H9 (cell line): ENCODE data around the gene FBXL19. TPM values are rescaled to one million over a fixed set of nuclear protein-coding genes. Genes with fewer than 3 reads are reported as not detected.

Experiments used
- DNase-seq: peaks from one replicate; pipeline ENCODE4 v3.0.0-alpha.2; 2017
- H2AFZ ChIP-seq: one replicate; pipeline ENCODE4 v1.6.1; 2013; ENCODE audit warnings: mild to moderate bottlenecking, low read length, control low read depth, moderate library complexity
- H2AK5ac ChIP-seq: 2 replicates; pipeline ENCODE4 v1.6.1; 2013; ENCODE audit warnings: low read length, control low read depth, mixed read lengths; ENCODE audit not compliant: insufficient read length
- H2BK120ac ChIP-seq: one replicate; pipeline ENCODE4 v1.6.1; 2013; ENCODE audit warnings: low read depth, mild to moderate bottlenecking, low read length, control low read depth, inconsistent platforms; ENCODE audit not compliant: poor library complexity, severe bottlenecking
- H2BK12ac ChIP-seq: 2 replicates; pipeline ENCODE4 v1.6.1; 2013; ENCODE audit warnings: low read length, control low read depth, mixed read lengths, low read depth; ENCODE audit not compliant: insufficient read length
- H2BK15ac ChIP-seq: 2 replicates; pipeline ENCODE4 v1.6.1; 2013; ENCODE audit warnings: low read depth, low read length, control low read depth
- H2BK20ac ChIP-seq: one replicate; pipeline ENCODE4 v1.6.1; 2013; ENCODE audit warnings: low read depth, mild to moderate bottlenecking, low read length, control low read depth, inconsistent platforms; ENCODE audit not compliant: poor library complexity, severe bottlenecking
- H2BK5ac ChIP-seq: 2 replicates; pipeline ENCODE4 v1.6.1; 2013; ENCODE audit warnings: low read length, control low read depth, mixed read lengths; ENCODE audit not compliant: insufficient read length
- H3K14ac ChIP-seq: 2 replicates; pipeline ENCODE4 v1.6.1; 2013; ENCODE audit warnings: low read length, control low read depth; ENCODE audit not compliant: insufficient read depth
- H3K18ac ChIP-seq: 2 replicates; pipeline ENCODE4 v1.6.1; 2013; ENCODE audit warnings: low read depth, mild to moderate bottlenecking, mixed read lengths, low read length, control low read depth; ENCODE audit not compliant: insufficient read length
- H3K23ac ChIP-seq: 2 replicates; pipeline ENCODE4 v1.6.1; 2013; ENCODE audit warnings: low read length, control low read depth, mixed read lengths, low read depth; ENCODE audit not compliant: insufficient read length
- H3K23me2 ChIP-seq: 2 replicates; pipeline ENCODE4 v1.6.1; 2013; ENCODE audit warnings: low read depth, mild to moderate bottlenecking, mixed read lengths, low read length, control low read depth; ENCODE audit not compliant: insufficient read length, poor library complexity, severe bottlenecking
- H3K27ac ChIP-seq: 2 replicates; pipeline ENCODE4 v1.5.1; 2013; ENCODE audit warnings: low read length, control low read depth, mixed read lengths, low read depth; ENCODE audit not compliant: insufficient read length
- H3K27me3 ChIP-seq: 2 replicates; pipeline ENCODE4 v1.6.1; 2013; ENCODE audit warnings: low read length, control low read depth, inconsistent platforms; ENCODE audit not compliant: insufficient read depth
- H3K4ac ChIP-seq: 2 replicates; pipeline ENCODE4 v1.6.1; 2013; ENCODE audit warnings: low read depth, mild to moderate bottlenecking, control low read depth, inconsistent platforms, low read length, moderate library complexity
- H3K4me1 ChIP-seq: 2 replicates; pipeline ENCODE4 v1.6.1; 2013; ENCODE audit warnings: low read length, control low read depth, inconsistent platforms; ENCODE audit not compliant: insufficient read depth
- H3K4me2 ChIP-seq: 2 replicates; pipeline ENCODE4 v1.6.1; 2013; ENCODE audit warnings: low read length, control low read depth, mixed read lengths; ENCODE audit not compliant: insufficient read length, insufficient read depth
- H3K56ac ChIP-seq: 2 replicates; pipeline ENCODE4 v1.6.1; 2013; ENCODE audit warnings: low read depth, mild to moderate bottlenecking, mixed read lengths, low read length, control low read depth; ENCODE audit not compliant: insufficient read length
- H3K79me1 ChIP-seq: 2 replicates; pipeline ENCODE4 v1.6.1; 2013; ENCODE audit warnings: low read depth, mild to moderate bottlenecking, moderate library complexity, low read length, control low read depth, inconsistent platforms; ENCODE audit not compliant: insufficient read depth, poor library complexity, severe bottlenecking
- H3K79me2 ChIP-seq: 2 replicates; pipeline ENCODE4 v1.6.1; 2013; ENCODE audit warnings: low read length, control low read depth, inconsistent platforms; ENCODE audit not compliant: insufficient read depth
- H3K9ac ChIP-seq: 2 replicates; pipeline ENCODE4 v1.6.1; 2013; ENCODE audit warnings: low read length, control low read depth, mixed read lengths; ENCODE audit not compliant: insufficient read length; ENCODE audit errors: extremely low read depth
- H3K9me3 ChIP-seq: one replicate; pipeline ENCODE4 v1.6.1; 2013; ENCODE audit warnings: low read depth, low read length, inconsistent platforms; ENCODE audit not compliant: control insufficient read depth
- H3T11ph ChIP-seq: one replicate; pipeline ENCODE4 v1.6.1; 2013; ENCODE audit warnings: mild to moderate bottlenecking, low read length, control low read depth, inconsistent platforms
- H4K20me1 ChIP-seq: one replicate; pipeline ENCODE4 v1.6.1; 2013; ENCODE audit not compliant: control insufficient read depth, insufficient read length, insufficient read depth
- H4K5ac ChIP-seq: 2 replicates; pipeline ENCODE4 v1.6.1; 2013; ENCODE audit warnings: low read depth, mild to moderate bottlenecking, mixed read lengths, low read length, control low read depth; ENCODE audit not compliant: insufficient read length
- H4K8ac ChIP-seq: replicated peaks from 2 replicates; pipeline ENCODE4 v1.6.1; 2013; ENCODE audit warnings: low read length, control low read depth, mixed read lengths, low read depth; ENCODE audit not compliant: insufficient read length
- H4K91ac ChIP-seq: 2 replicates; pipeline ENCODE4 v1.6.1; 2013; ENCODE audit warnings: low read depth, mild to moderate bottlenecking, moderate library complexity, mixed read lengths, low read length, control low read depth; ENCODE audit not compliant: insufficient read length
- H3K27ac Mint-ChIP-seq, 3 experiments: 2 replicates in 2 of 3; 3 replicates in 1 of 3; pipeline ENCODE4 v1.8.0; 2020 to 2021; ENCODE audit warnings: mixed read lengths in 3 of 3, mild to moderate bottlenecking in 1 of 3, moderate library complexity in 1 of 3
- H3K27me3 Mint-ChIP-seq: 2 replicates; pipeline ENCODE4 v1.8.0; 2021; ENCODE audit warnings: low read depth, mild to moderate bottlenecking, moderate library complexity, mixed read lengths
- H3K36me3 Mint-ChIP-seq, 3 experiments: 2 replicates in 2 of 3; 3 replicates in 1 of 3; pipeline ENCODE4 v1.8.0; 2020 to 2021; ENCODE audit warnings: low read depth in 3 of 3, mixed read lengths in 3 of 3; ENCODE audit not compliant: insufficient read depth in 1 of 3
- H3K4me1 Mint-ChIP-seq, 2 experiments: 2 replicates each; pipeline ENCODE4 v1.8.0; 2020; ENCODE audit warnings: mixed read lengths in 2 of 2
- H3K4me3 Mint-ChIP-seq, 2 experiments: 2 replicates in 1 of 2; 3 replicates in 1 of 2; pipeline ENCODE4 v1.8.0; 2020 to 2021; ENCODE audit warnings: mild to moderate bottlenecking in 2 of 2, mixed read lengths in 2 of 2, moderate library complexity in 1 of 2
- H3K9me3 Mint-ChIP-seq, 2 experiments: 2 replicates in 1 of 2; 3 replicates in 1 of 2; pipeline ENCODE4 v1.8.0; 2020; ENCODE audit warnings: mild to moderate bottlenecking in 2 of 2, mixed read lengths in 2 of 2, moderate library complexity in 1 of 2
- WGBS: extraction: QIAGEN DNeasy Blood & Tissue Kit; methylation state at CpG from one replicate; pipeline ENCODE4 v1.1.7; 2013; ENCODE audit warnings: missing lambda C conversion rate, low lambda C conversion rate, mixed read lengths; ENCODE audit not compliant: insufficient read length; ENCODE audit errors: extremely low coverage; 5-methylcytosine and 5-hydroxymethylcytosine counted together
- total RNA-seq: library from RNA; stranded (reverse); gene quantifications from 2 replicates; pipeline ENCODE4 v1.2.1, GENCODE V29; 2021
- TF ChIP-seq, protein P1 (sequence below): fragments of 200-600 bp; sonication (generic); conservative IDR thresholded peaks from 3 replicates; pipeline ENCODE4 v1.8.0; 2021; ENCODE audit warnings: antibody characterized with exemption, mild to moderate bottlenecking

The FBXL19 gene
- total RNA-seq, 1 experiment from 2014 or later, result 66.8 TPM

DNA sequence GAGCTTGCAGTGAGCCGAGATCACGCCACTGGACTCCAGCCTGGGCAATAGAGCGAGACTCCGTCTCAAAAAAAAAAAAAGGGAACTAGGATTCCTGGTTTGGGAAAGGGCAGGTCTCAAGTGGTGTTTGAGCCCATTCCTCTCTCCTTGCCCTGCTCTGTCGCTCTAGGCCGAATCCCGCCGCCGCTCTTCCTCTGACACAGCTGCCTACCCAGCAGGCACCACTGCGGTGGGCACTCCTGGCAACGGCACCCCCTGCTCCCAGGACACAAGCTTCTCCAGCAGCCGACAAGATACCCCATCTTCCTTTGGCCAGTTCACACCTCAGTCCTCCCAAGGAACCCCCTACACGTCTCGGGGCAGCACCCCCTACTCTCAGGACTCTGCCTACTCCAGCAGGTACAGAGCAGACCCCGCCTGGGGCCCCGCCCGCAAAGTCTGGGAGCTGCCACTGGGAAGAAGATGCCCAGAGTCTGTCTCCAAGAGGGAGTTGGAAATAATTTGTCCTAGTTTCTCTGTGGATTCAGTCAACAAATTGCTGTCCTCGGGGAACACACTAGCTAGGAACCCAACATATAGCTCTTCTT lies 40.6 kb downstream of the FBXL19 start:
- peaks cover 0 to 2% of the 10 kb centered on the region in 2 experiments; a peak in 3 of 4 replicates for H3K4me1 Mint-ChIP-seq
- Histone ChIP-seq H3K4ac (no peak overlapping the region), H3K79me1 (peaks cover under 1% of the 10 kb centered on the region), H2BK20ac (no peak overlapping the region), H2BK15ac (no peak overlapping the region), H4K20me1 (no peaks in the 10 kb centered on the region), H2AFZ (no peak overlapping the region), H3K4me1 (no peaks in the 10 kb centered on the region), H3K14ac (no peak overlapping the region), H3K9ac (no peak overlapping the region), H3K18ac (no peak overlapping the region), H3K56ac (no peak overlapping the region), H3K27ac (no peak overlapping the region), H4K8ac (no peak overlapping the region), H3K23me2 (no peaks in the 10 kb centered on the region), H2BK5ac (no peak overlapping the region), H3T11ph (no peak overlapping the region), H2AK5ac (no peak overlapping the region), H2BK12ac (no peak overlapping the region), H3K23ac (no peak overlapping the region), H2BK120ac (no peak overlapping the region), H3K4me2 (no peak overlapping the region), H3K9me3 (no peaks in the 10 kb centered on the region), H4K91ac (no peak overlapping the region), H3K79me2 (no peaks in the 10 kb centered on the region), H4K5ac (no peak overlapping the region), H3K27me3 (no peaks in the 10 kb centered on the region)
- peaks cover 63 to 91% (median 85%) of the 10 kb centered on the region in 3 experiments for H3K36me3 Mint-ChIP-seq
- H3K4me3 Mint-ChIP-seq, result no peak overlapping the region
- no peak for DNase-seq
- WGBS, result no CpG with 5 or more reads among the region's 18 CpGs
- TF ChIP-seq, protein P1, sequence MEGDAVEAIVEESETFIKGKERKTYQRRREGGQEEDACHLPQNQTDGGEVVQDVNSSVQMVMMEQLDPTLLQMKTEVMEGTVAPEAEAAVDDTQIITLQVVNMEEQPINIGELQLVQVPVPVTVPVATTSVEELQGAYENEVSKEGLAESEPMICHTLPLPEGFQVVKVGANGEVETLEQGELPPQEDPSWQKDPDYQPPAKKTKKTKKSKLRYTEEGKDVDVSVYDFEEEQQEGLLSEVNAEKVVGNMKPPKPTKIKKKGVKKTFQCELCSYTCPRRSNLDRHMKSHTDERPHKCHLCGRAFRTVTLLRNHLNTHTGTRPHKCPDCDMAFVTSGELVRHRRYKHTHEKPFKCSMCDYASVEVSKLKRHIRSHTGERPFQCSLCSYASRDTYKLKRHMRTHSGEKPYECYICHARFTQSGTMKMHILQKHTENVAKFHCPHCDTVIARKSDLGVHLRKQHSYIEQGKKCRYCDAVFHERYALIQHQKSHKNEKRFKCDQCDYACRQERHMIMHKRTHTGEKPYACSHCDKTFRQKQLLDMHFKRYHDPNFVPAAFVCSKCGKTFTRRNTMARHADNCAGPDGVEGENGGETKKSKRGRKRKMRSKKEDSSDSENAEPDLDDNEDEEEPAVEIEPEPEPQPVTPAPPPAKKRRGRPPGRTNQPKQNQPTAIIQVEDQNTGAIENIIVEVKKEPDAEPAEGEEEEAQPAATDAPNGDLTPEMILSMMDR, result no peak
- H3K27ac Mint-ChIP-seq, result no peak overlapping the region
- no peaks in the 10 kb centered on the region for H3K9me3 Mint-ChIP-seq
- H3K27me3 Mint-ChIP-seq, result no peaks in the 10 kb centered on the region
